Fibroblast of lung (primary cell): ENCODE data around the gene GPX8.

Experiments used
- CTCF ChIP-seq, 2 donors: IDR thresholded peaks in 1 of 2; conservative IDR thresholded peaks in 1 of 2; 1 replicate in 1 of 2; 2 replicates in 1 of 2; pipeline ENCODE4 v1.5.1; 2011 to 2012; ENCODE audit warnings: low read length in 2 of 2, control low read depth in 1 of 2, inconsistent platforms in 1 of 2, low read depth in 1 of 2, mild to moderate bottlenecking in 1 of 2
- EZH2 ChIP-seq: IDR thresholded peaks from 2 replicates; pipeline ENCODE4 v1.5.1; 2012; ENCODE audit warnings: low read length, control low read depth, mild to moderate bottlenecking; ENCODE audit errors: missing control alignments

GRCh38 chr5:55187370-55187769 lies 27.4 kb downstream of the GPX8 start:
- TF ChIP-seq CTCF (conservative IDR thresholded peaks at IDR 0.05 in 1 of 2, IDR thresholded peaks at IDR 0.05 in 1 of 2; ENCODE audit: low read depth in 1 of 2, low read length in 2 of 2) (peak in 1 of 2 donors; percentile 22), EZH2 (no peak)
